GM12873 (cell line): ENCODE measurements around the gene PRKCH.
A peak's percentile ranks its signal among the peaks of the same experiment; 100 is the strongest.

ENCODE experiments used
- CTCF ChIP-seq: IDR thresholded peaks from 2 replicates; pipeline ENCODE4 v1.5.1; 2012; ENCODE audit warnings: low read depth, mild to moderate bottlenecking, moderate library complexity, low read length, control low read depth; ENCODE audit not compliant: insufficient read depth; ENCODE audit errors: missing control alignments

The PRKCH gene

DNA sequence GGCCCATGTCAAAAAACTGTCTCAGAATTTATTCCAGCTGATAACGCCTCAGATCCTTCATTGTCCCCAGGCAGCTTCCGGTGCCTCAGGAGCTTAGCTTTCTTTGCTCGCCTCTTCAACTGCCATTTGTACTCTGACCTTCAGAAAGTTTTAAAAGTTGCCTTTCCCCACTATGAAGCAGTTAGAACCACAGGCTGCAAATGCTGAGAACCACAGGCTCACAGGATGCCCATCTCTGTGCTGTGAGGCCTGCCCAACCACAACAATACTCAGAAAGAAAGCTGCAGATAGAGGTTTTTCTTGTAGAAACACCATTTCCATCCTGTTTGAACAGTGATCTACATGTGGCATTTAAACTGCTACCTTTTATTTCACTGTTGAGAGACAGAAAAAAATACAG, 131.1 kb downstream of the PRKCH start:
- TF ChIP-seq CTCF = no peak

GRCh38 chr14:61453103-61453767, 131.9 kb downstream of the PRKCH start:
- no peak for TF ChIP-seq CTCF

- TF ChIP-seq CTCF = no peak
These were observed 133.2 kb downstream of the PRKCH start for GRCh38 chr14:61454545-61454944.

DNA sequence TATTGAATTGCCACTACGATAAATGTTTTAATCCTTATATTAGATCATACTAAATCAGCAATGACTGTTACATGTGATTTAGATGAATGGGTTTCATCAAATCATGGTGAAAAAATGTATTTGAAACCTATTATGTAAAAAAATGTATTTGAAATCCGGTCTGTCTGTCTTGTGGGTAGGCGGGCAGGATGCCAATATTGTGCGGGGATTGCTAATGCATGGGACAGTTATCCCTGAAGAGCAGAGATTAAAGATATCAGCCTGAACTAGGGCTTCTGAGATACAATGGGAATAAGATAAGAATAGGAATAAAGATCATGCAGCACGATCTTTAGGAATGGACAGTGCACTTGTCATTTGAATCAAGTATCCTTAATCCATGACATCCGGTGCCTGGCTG, 134.0 kb downstream of the PRKCH start:
- no peak for TF ChIP-seq CTCF

DNA sequence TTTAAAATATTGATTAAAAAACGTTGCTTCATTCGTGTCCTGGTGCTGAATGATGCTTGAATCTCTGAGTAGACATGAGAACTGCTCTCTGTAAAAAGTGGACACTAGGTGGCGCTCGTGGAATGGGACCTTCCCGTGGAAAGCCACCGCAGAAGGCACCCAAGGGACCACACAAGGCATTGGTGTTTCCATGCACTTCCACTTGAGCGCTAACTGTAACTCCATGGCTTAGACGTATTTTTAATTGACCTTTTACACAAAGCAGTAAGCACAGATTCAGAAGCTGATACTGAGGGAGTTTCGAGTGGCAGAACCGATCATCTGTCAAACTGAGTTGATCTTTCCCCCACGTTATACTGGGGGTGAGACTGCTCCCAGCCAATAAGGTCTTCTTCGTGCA, 135.3 kb downstream of the PRKCH start:
- TF ChIP-seq CTCF = peak; percentile 84

- no peak for TF ChIP-seq CTCF
These were observed 137.4 kb downstream of the PRKCH start for GRCh38 chr14:61458766-61459165.

GRCh38 chr14:61459229-61459628, 137.8 kb downstream of the PRKCH start:
- no peak for TF ChIP-seq CTCF
